ENCODE results near the gene XPO6. TPM values are rescaled to one million over a fixed set of nuclear protein-coding genes. Genes with fewer than 3 reads are reported as not detected.

XPO6 gene
- total RNA-seq, 1 donor from 2014 or later: 128 TPM

DNA sequence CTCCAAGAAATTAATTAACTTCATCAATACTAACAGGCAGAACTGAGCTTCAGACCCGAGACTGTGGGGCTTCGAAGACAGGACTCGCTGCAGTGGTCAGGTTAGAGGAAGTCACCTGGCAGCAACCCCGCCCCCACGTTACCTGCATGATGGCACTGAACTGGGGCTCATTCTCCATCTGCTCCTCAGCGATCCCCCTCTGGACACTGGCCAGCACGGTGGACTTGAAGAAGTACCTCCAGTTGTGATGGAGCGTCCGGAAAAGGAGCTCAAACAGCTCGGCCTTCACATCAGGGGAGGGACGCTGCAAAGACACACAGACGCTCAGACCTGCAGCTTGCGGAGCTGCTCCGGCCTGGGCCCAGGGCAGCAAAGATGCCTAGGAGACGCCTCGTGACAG lies 107.4 kb downstream of the XPO6 start:
- H3K9me3 Mint-ChIP-seq (ENCODE audit: unreplicated experiment): no peaks in the 10 kb centered on the region
- no peak overlapping the region for H3K4me3 Mint-ChIP-seq (ENCODE audit: unreplicated experiment)
- TF ChIP-seq CTCF (IDR thresholded peaks at IDR 0.05): no peak
- H3K27me3 Mint-ChIP-seq (ENCODE audit: unreplicated experiment): no peaks in the 10 kb centered on the region
- no peaks in the 10 kb centered on the region for H3K4me1 Mint-ChIP-seq (ENCODE audit: unreplicated experiment)
- H3K27ac Mint-ChIP-seq (ENCODE audit: unreplicated experiment): no peak overlapping the region
- no peak for DNase-seq (ENCODE audit: extremely low spot score, unreplicated experiment)
- peaks cover 55% of the 10 kb centered on the region for H3K36me3 Mint-ChIP-seq (ENCODE audit: unreplicated experiment)

DNA sequence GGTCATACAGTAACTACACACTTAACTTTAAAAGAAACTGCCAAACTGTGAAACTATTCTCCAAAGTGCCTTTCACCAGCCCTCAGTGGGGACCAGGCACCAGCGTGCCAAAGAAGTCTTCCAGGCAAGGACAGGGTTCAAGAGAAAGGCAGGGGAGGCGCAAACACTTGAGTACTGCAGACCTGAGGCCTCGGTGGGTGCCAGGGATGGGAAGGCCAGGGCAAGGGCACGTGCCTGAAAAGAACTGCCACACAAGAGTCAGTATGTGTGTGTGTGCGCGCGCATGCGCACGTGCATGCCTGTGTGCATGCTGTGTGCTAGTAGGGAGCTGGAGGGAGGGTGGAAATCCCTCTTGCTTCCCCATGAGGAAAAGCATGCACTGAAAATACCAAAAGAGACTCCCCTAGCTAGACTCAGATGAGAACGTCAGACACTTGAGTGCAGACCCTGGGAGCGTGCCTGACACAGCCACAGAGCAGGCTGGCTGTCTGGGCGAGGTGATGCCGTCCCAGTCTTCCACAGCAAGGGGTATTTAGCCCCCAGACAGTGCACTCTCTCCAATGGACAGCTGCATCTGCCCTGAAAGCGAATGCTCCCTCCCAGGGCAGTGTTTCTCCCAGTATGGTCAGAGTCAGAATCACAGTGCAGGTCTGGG lies 108.1 kb downstream of the XPO6 start:
- no peak overlapping the region for H3K4me3 Mint-ChIP-seq (ENCODE audit: unreplicated experiment)

GRCh38 chr16:28101533-28101890 lies 110.3 kb downstream of the XPO6 start:
- no peak for TF ChIP-seq CTCF (IDR thresholded peaks at IDR 0.05)
- H3K9me3 Mint-ChIP-seq (ENCODE audit: unreplicated experiment): no peaks in the 10 kb centered on the region
- no peak for DNase-seq (ENCODE audit: extremely low spot score, unreplicated experiment)
- H3K27me3 Mint-ChIP-seq (ENCODE audit: unreplicated experiment): no peaks in the 10 kb centered on the region
- no peak overlapping the region for H3K4me3 Mint-ChIP-seq (ENCODE audit: unreplicated experiment)
- H3K27ac Mint-ChIP-seq (ENCODE audit: unreplicated experiment): no peak overlapping the region
- H3K36me3 Mint-ChIP-seq (ENCODE audit: unreplicated experiment): peaks cover 44% of the 10 kb centered on the region
- H3K4me1 Mint-ChIP-seq (ENCODE audit: unreplicated experiment): no peaks in the 10 kb centered on the region

More for the DNA sequence above, 108.1 kb downstream of the XPO6 start:
- no peak for DNase-seq (ENCODE audit: extremely low spot score, unreplicated experiment)
- H3K36me3 Mint-ChIP-seq (ENCODE audit: unreplicated experiment): peaks cover 55% of the 10 kb centered on the region
- H3K9me3 Mint-ChIP-seq (ENCODE audit: unreplicated experiment): no peaks in the 10 kb centered on the region
- H3K27ac Mint-ChIP-seq (ENCODE audit: unreplicated experiment): no peak overlapping the region
- H3K27me3 Mint-ChIP-seq (ENCODE audit: unreplicated experiment): no peaks in the 10 kb centered on the region
- H3K4me1 Mint-ChIP-seq (ENCODE audit: unreplicated experiment): no peaks in the 10 kb centered on the region
- TF ChIP-seq CTCF (IDR thresholded peaks at IDR 0.05): no peak

GRCh38 chr16:28100810-28101532 lies 110.8 kb downstream of the XPO6 start:
- Mint-ChIP-seq H3K36me3 (ENCODE audit: unreplicated experiment) (peaks cover 40% of the 10 kb centered on the region), H3K27me3 (ENCODE audit: unreplicated experiment) (no peaks in the 10 kb centered on the region), H3K4me1 (ENCODE audit: unreplicated experiment) (no peaks in the 10 kb centered on the region), H3K4me3 (ENCODE audit: unreplicated experiment) (no peak overlapping the region), H3K9me3 (ENCODE audit: unreplicated experiment) (no peaks in the 10 kb centered on the region), H3K27ac (ENCODE audit: unreplicated experiment) (no peak overlapping the region)
- DNase-seq (ENCODE audit: extremely low spot score, unreplicated experiment): no peak
- no peak for TF ChIP-seq CTCF (IDR thresholded peaks at IDR 0.05)
